GM12874 (cell line): ENCODE data around the gene SRP54.

Source experiments
- CTCF ChIP-seq: IDR thresholded peaks from 2 replicates; pipeline ENCODE4 v1.5.1; 2011; ENCODE audit warnings: low read depth, mild to moderate bottlenecking, control low read depth, low read length, moderate library complexity; ENCODE audit not compliant: insufficient read depth

Gene SRP54

GRCh38 chr14:35043046-35043445 lies 60.3 kb downstream of the SRP54 start:
- TF ChIP-seq CTCF: no peak

GRCh38 chr14:35044939-35045797 lies 62.4 kb downstream of the SRP54 start:
- TF ChIP-seq CTCF: no peak

- no peak for TF ChIP-seq CTCF
Measured at GRCh38 chr14:35045798-35046047, 62.9 kb downstream of the SRP54 start.

GRCh38 chr14:35046048-35046750 lies 63.4 kb downstream of the SRP54 start, which contains the start of gene FAM177A1:
Gene FAM177A1 (plus strand): TSS chr14:35046272. CDS start chr14:35046464, 192 bp downstream.
- no peak for TF ChIP-seq CTCF

GRCh38 chr14:35046751-35047536 lies 64.2 kb downstream of the SRP54 start:
- no peak for TF ChIP-seq CTCF

GRCh38 chr14:35047976-35048513 lies 65.3 kb downstream of the SRP54 start:
- no peak for TF ChIP-seq CTCF

GRCh38 chr14:35050652-35051051 lies 67.9 kb downstream of the SRP54 start:
- TF ChIP-seq CTCF: no peak
